K562 (cell line): ENCODE results near the gene IRF5. TPM values are rescaled to one million over a fixed set of nuclear protein-coding genes. Genes with fewer than 3 reads are reported as not detected.

Experiments
- ATAC-seq: fragments of 200-7000 bp; cut with Tn5 transposase; 3 replicates; pipeline ENCODE4 v1.9.1; 2020; ENCODE audit warnings: moderate library complexity
- BruUV-seq: library from RNA; stranded (reverse); fragments of 400-500 nt; replicated peaks from 2 replicates; lab custom pipeline; 2021; lab: Mats Ljungman, UMichigan
- CTCF ChIA-PET: fragments of 300-600 bp; formaldehyde crosslinking; extraction: SDS; loops from one replicate; lab custom pipeline; 2021; ENCODE audit warnings: low intra/inter-chr PET ratio; lab: Yijun Ruan, JAX
- POLR2A ChIA-PET: fragments of 300-600, 350-650 bp; sonication (Branson Sonifier 250); formaldehyde crosslinking; extraction: SDS; loops from one replicate; lab custom pipeline; 2021; ENCODE audit warnings: antibody characterized with exemption, inconsistent platforms; lab: Yijun Ruan, JAX
- DNase-seq, 4 experiments: peaks; one replicate each; pipeline versions ENCODE4 v3.0.0 to v3.0.0-alpha.2; 2011 to 2018; ENCODE audit warnings: low spot score in 3 of 4, mixed read lengths in 3 of 4; ENCODE audit errors: extremely low read depth in 1 of 4
- FAIRE-seq: peaks from 2 replicates; lab custom pipeline; 2011; peaks lifted over from hg19 to GRCh38; lab: Jason Lieb, UNC
- H2AFZ ChIP-seq: 2 replicates; pipeline ENCODE4 v1.6.0; 2011; ENCODE audit warnings: low read depth, low read length, control low read depth, inconsistent platforms
- H3K27ac ChIP-seq: fragments of 200-600 bp; 3 replicates; pipeline ENCODE4 v1.8.0; 2011; ENCODE audit warnings: low read depth, mild to moderate bottlenecking, control low read depth, inconsistent platforms, low read length, moderate library complexity, mixed read lengths; ENCODE audit errors: extremely low read depth
- H3K27me3 ChIP-seq, 2 experiments: fragments of 300-600 bp in 1 of 2; 2 replicates in 1 of 2; 3 replicates in 1 of 2; pipeline versions ENCODE4 v1.6.0 to v1.8.0; 2011; ENCODE audit warnings: inconsistent platforms in 2 of 2, low read length in 2 of 2, mild to moderate bottlenecking in 1 of 2, mixed read lengths in 1 of 2, moderate library complexity in 1 of 2; ENCODE audit not compliant: control insufficient read depth in 2 of 2, insufficient read depth in 2 of 2
- H3K36me3 ChIP-seq: fragments of 300-600 bp; 3 replicates; pipeline ENCODE4 v1.8.0; 2011; ENCODE audit warnings: mild to moderate bottlenecking, low read length, inconsistent platforms; ENCODE audit not compliant: control insufficient read depth, insufficient read depth
- H3K4me1 ChIP-seq, 2 experiments: fragments of 200-600 bp in 1 of 2; replicated peaks in 1 of 2; 2 replicates in 1 of 2; 3 replicates in 1 of 2; pipeline versions ENCODE4 v1.5.1 to v1.8.0; 2011; ENCODE audit warnings: inconsistent platforms in 2 of 2, low read length in 2 of 2, mild to moderate bottlenecking in 1 of 2, mixed read lengths in 1 of 2, moderate library complexity in 1 of 2; ENCODE audit not compliant: control insufficient read depth in 2 of 2, insufficient read depth in 2 of 2
- H3K4me2 ChIP-seq: 2 replicates; pipeline ENCODE4 v1.6.1; 2011; ENCODE audit warnings: low read length, control low read depth, inconsistent platforms, mixed read lengths; ENCODE audit not compliant: insufficient read depth
- H3K4me3 ChIP-seq: fragments of 200-600 bp; sonication (generic), shearing (Covaris generic); 2 replicates; pipeline ENCODE4 v1.5.1; 2016; ENCODE audit warnings: control low read depth, inconsistent platforms
- H3K79me2 ChIP-seq: fragments of 200-600 bp; 3 replicates; pipeline ENCODE4 v1.8.0; 2011; ENCODE audit warnings: low read length, inconsistent platforms; ENCODE audit not compliant: control insufficient read depth, insufficient read depth
- H3K9ac ChIP-seq, 2 experiments: 2 replicates each; pipeline versions ENCODE4 v1.6.0 to v1.6.1; 2011; ENCODE audit warnings: low read depth in 2 of 2, low read length in 2 of 2, control low read depth in 1 of 2, inconsistent platforms in 1 of 2, mild to moderate bottlenecking in 1 of 2, mixed read lengths in 1 of 2; ENCODE audit not compliant: insufficient read depth in 1 of 2
- H3K9me1 ChIP-seq: one replicate; pipeline ENCODE4 v1.6.0; 2011; ENCODE audit warnings: inconsistent platforms, mild to moderate bottlenecking, low read length, moderate library complexity; ENCODE audit not compliant: control insufficient read depth, insufficient read depth
- H3K9me3 ChIP-seq: replicated peaks from 2 replicates; pipeline ENCODE4 v1.5.1; 2011; ENCODE audit warnings: low read depth, low read length, inconsistent platforms; ENCODE audit not compliant: control insufficient read depth, insufficient read depth
- H4K20me1 ChIP-seq: replicated peaks from 2 replicates; pipeline ENCODE4 v1.6.1; 2011; ENCODE audit warnings: low read length, inconsistent platforms, mixed read lengths; ENCODE audit not compliant: control insufficient read depth, insufficient read depth
- ATF3 ChIP-seq, 2 experiments: fragments of 450-650 bp in 1 of 2; sonication (generic) in 1 of 2; formaldehyde crosslinking in 1 of 2; IDR thresholded peaks in 1 of 2; conservative IDR thresholded peaks in 1 of 2; 2 replicates each; pipeline versions ENCODE4 v1.6.1 to v1.8.1; 2016 to 2023; ENCODE audit warnings: mild to moderate bottlenecking in 2 of 2, moderate library complexity in 2 of 2, inconsistent platforms in 1 of 2, missing genetic modification reagents in 1 of 2
- E2F4 ChIP-seq: sonication (generic); formaldehyde crosslinking; IDR thresholded peaks from 2 replicates; pipeline ENCODE4 v1.8.0; 2022; ENCODE audit warnings: mild to moderate bottlenecking, low read depth, missing genetic modification reagents
- HCFC1 ChIP-seq: IDR thresholded peaks from 2 replicates; pipeline ENCODE4 v1.6.1; 2012; ENCODE audit warnings: low read depth, low read length, improper control_type of control experiment
- HDAC1 ChIP-seq, 2 experiments: fragments of 450-650 bp; IDR thresholded peaks; 2 replicates each; pipeline ENCODE4 v1.6.1; 2016 to 2017; ENCODE audit warnings: inconsistent platforms in 1 of 2, mild to moderate bottlenecking in 1 of 2, moderate library complexity in 1 of 2
- HNRNPLL ChIP-seq: fragments of 200-400 bp; formaldehyde crosslinking; IDR thresholded peaks from 2 replicates; pipeline ENCODE4 v1.6.1; 2017; ENCODE audit warnings: low read length, low read depth, mild to moderate bottlenecking; ENCODE audit not compliant: poor library complexity, severe bottlenecking
- HOMEZ ChIP-seq: fragments of 250-450 bp; sonication (Bioruptor Pico); IDR thresholded peaks from 2 replicates; pipeline ENCODE4 v1.4.0; 2020; ENCODE audit warnings: mild to moderate bottlenecking, moderate library complexity
- NCOA6 ChIP-seq: fragments of 450-650 bp; IDR thresholded peaks from 2 replicates; pipeline ENCODE4 v1.6.1; 2017; ENCODE audit warnings: mild to moderate bottlenecking
- RBFOX2 ChIP-seq: fragments of 200-400 bp; formaldehyde crosslinking; IDR thresholded peaks from 2 replicates; pipeline ENCODE4 v1.6.1; 2017; ENCODE audit warnings: low read depth, mild to moderate bottlenecking, low read length, moderate library complexity
- RBM39 ChIP-seq: fragments of 200-400 bp; formaldehyde crosslinking; optimal IDR thresholded peaks from 2 replicates; pipeline ENCODE3; 2018; ENCODE audit warnings: low read depth, low read length
- SUPT5H ChIP-seq: fragments of 450-650 bp; IDR thresholded peaks from 2 replicates; pipeline ENCODE4 v1.6.1; 2016
- TEAD4 ChIP-seq, 2 experiments: sonication (generic) in 1 of 2; formaldehyde crosslinking in 1 of 2; IDR thresholded peaks; 2 replicates each; pipeline versions ENCODE4 v1.6.1 to v1.8.0; 2012 to 2022; ENCODE audit warnings: borderline replicate concordance in 1 of 2, inconsistent platforms in 1 of 2, low read length in 1 of 2, mild to moderate bottlenecking in 1 of 2, missing genetic modification reagents in 1 of 2
- ZFP1 ChIP-seq: fragments of 450-650 bp; formaldehyde crosslinking; IDR thresholded peaks from 2 replicates; pipeline ENCODE4 v1.4.0; 2020; ENCODE audit warnings: mild to moderate bottlenecking, mixed read lengths
- ZNF75A ChIP-seq: fragments of 450-650 bp; formaldehyde crosslinking; IDR thresholded peaks from 2 replicates; pipeline ENCODE4 v1.4.0; 2020; ENCODE audit warnings: mild to moderate bottlenecking
- WGBS: fragments of 100-300 bp; shearing (Covaris generic); methylation state at CpG from one replicate; pipeline ENCODE4 v1.1.6; 2016; ENCODE audit warnings: low coverage, mixed read lengths; ENCODE audit not compliant: insufficient coverage; ENCODE audit errors: missing lambda C conversion rate; 5-methylcytosine and 5-hydroxymethylcytosine counted together
- in situ Hi-C: fragments of 300-500 bp; cut with MboI; formaldehyde crosslinking; loops from 4 replicates; pipeline ENCODE4 v1.15.0; 2018; ENCODE audit warnings: inconsistent platforms, mixed read lengths
- intact Hi-C: fragments of 100-400 bp; cut with micrococcal nuclease; formaldehyde crosslinking; loops from 2 replicates; pipeline ENCODE4 v1.14.2; 2022
- polyA plus RNA-seq, 8 experiments: library from polyadenylated mRNA; depleted of rRNA in 4 of 8; stranded (reverse) in 5 of 8; unstranded in 3 of 8; fragments of >200 nt; fragmentation: Nextera tagmentation in 2 of 8; fragmentation: Illumina TruSeq in 1 of 8; extraction: Ambion mirVana in 2 of 8; extraction: Trizol in 1 of 8; gene quantifications; 2 replicates each; pipeline versions ENCODE4 v1.2.1 to v1.2.3, GENCODE V29; 2011 to 2014; ENCODE audit warnings: inconsistent platforms in 1 of 8, missing spikeins in 1 of 8
- total RNA-seq, 7 experiments: library from RNA; depleted of rRNA in 6 of 7; stranded (reverse); fragments of >200 nt in 6 of 7; fragmentation: Illumina TruSeq in 2 of 7; extraction: Trizol in 2 of 7; gene quantifications; 2 replicates each; pipeline versions ENCODE4 v1.2.1 to v1.2.3, GENCODE V29; 2011 to 2021; ENCODE audit warnings: low replicate concordance in 1 of 7

Gene IRF5
- total and polyA plus RNA-seq, 9 of the 15 experiments (the other 6 are each of a cell fraction or from before 2014, with no cell fraction given), result 0.04 TPM; not detected in 8

GRCh38 chr7:128955981-128956380 lies 18.3 kb downstream of the IRF5 start:
- Histone ChIP-seq H3K27ac (no peak overlapping the region), H3K27me3 (no peaks in the 10 kb centered on the region), H4K20me1 (no peaks in the 10 kb centered on the region), H3K4me1 (no peaks in the 10 kb centered on the region), H3K4me2 (no peak overlapping the region), H3K4me3 (no peak overlapping the region), H3K9me1 (no peaks in the 10 kb centered on the region), H3K9me3 (no peaks in the 10 kb centered on the region), H3K36me3 (peaks cover 84% of the 10 kb centered on the region), H2AFZ (no peak overlapping the region), H3K9ac (no peak overlapping the region), H3K79me2 (no peaks in the 10 kb centered on the region)
- intact Hi-C loops, result no loop called here
- ChIA-PET CTCF (no interaction called here), POLR2A (interaction anchor here (1.0 to 3.7 kb wide), 5 partner anchors 7 to 34 kb away, joined by 3 to 28 read pairs (median 3); no protein-coding TSS in a partner anchor)
- no peak for DNase-seq
- no peak for TF ChIP-seq RBM39
- TF ChIP-seq HOMEZ (CRISPR knock-in tag), result no peak
- TF ChIP-seq NCOA6, result no peak
- no peak for TF ChIP-seq SUPT5H
- TF ChIP-seq HNRNPLL, result no peak
- no peak for FAIRE-seq
- ATAC-seq, result no peak
- in situ Hi-C loops, result no loop called here
- no TSS peak for BruUV-seq

GRCh38 chr7:128959296-128959695 lies 21.6 kb downstream of the IRF5 start:
- ATAC-seq, result no peak
- no peaks in the 10 kb centered on the region for H3K9me3 ChIP-seq
- no peak for DNase-seq
- H3K9me1 ChIP-seq, result no peaks in the 10 kb centered on the region
- in situ Hi-C loops, result no loop called here
- no peak overlapping the region for H3K27ac ChIP-seq
- no peak overlapping the region for H3K9ac ChIP-seq
- ChIA-PET POLR2A (interaction anchor here (1.5 to 3.7 kb wide), 2 partner anchors 9 to 11 kb away, joined by 6 to 28 read pairs; no protein-coding TSS in a partner anchor), CTCF (no interaction called here)
- H4K20me1 ChIP-seq, result no peaks in the 10 kb centered on the region
- H3K4me2 ChIP-seq, result no peak overlapping the region
- WGBS, result 93% methylated on average over 4 of the region's 4 CpGs
- no peaks in the 10 kb centered on the region for H3K27me3 ChIP-seq
- H3K36me3 ChIP-seq, result peaks cover 83% of the 10 kb centered on the region
- no peak for FAIRE-seq
- H3K4me1 ChIP-seq, result no peaks in the 10 kb centered on the region
- no TSS peak for BruUV-seq
- no peaks in the 10 kb centered on the region for H3K79me2 ChIP-seq
- intact Hi-C loops, result no loop called here
- TF ChIP-seq E2F4 (CRISPR knock-in tag) (no peak), ZNF75A (CRISPR knock-in tag) (no peak), ATF3 (IDR thresholded peaks at IDR 0.05) (no peak), ATF3 (CRISPR knock-in tag; conservative IDR thresholded peaks at IDR 0.05) (no peak), HCFC1 (no peak), HDAC1 (IDR thresholded peaks at IDR 0.05) (no peak), RBFOX2 (no peak), TEAD4 (IDR thresholded peaks at IDR 0.05; ENCODE audit: low read length) (no peak), TEAD4 (CRISPR knock-in tag; IDR thresholded peaks at IDR 0.05; ENCODE audit: borderline replicate concordance) (no peak), ZFP1 (CRISPR knock-in tag) (no peak)
- no peak overlapping the region for H3K4me3 ChIP-seq
- no peak overlapping the region for H2AFZ ChIP-seq
